SK-N-SH treated with all-trans-retinoic acid at 6 μM for 48 hours (cell line): ENCODE results near the gene JSRP1.

Experiments
- ATAC-seq: fragments of 200-7000 bp; cut with Tn5 transposase; 3 replicates; pipeline ENCODE4 v1.9.1; 2020; ENCODE audit warnings: mild to moderate bottlenecking, moderate library complexity
- ARNTL ChIP-seq: fragments of 450-650 bp; formaldehyde crosslinking; IDR thresholded peaks from 2 replicates; pipeline ENCODE4 v1.5.0; 2020; ENCODE audit warnings: low read depth, mild to moderate bottlenecking, moderate library complexity, borderline replicate concordance
- CREB5 ChIP-seq: fragments of 250-450 bp; sonication (Bioruptor Pico); IDR thresholded peaks from 2 replicates; pipeline ENCODE4 v1.5.1; 2020; ENCODE audit warnings: low read depth, mild to moderate bottlenecking, moderate library complexity
- CSDC2 ChIP-seq: fragments of 250-450 bp; sonication (Bioruptor Pico); IDR thresholded peaks from 2 replicates; pipeline ENCODE4 v1.5.0; 2020; ENCODE audit warnings: mild to moderate bottlenecking, moderate library complexity
- ISL1 ChIP-seq: fragments of 250-450 bp; sonication (Bioruptor Pico); IDR thresholded peaks from 2 replicates; pipeline ENCODE4 v2.1.2; 2022; ENCODE audit warnings: mild to moderate bottlenecking, moderate library complexity
- OSR1 ChIP-seq: fragments of 250-450 bp; sonication (Bioruptor Pico); IDR thresholded peaks from 2 replicates; pipeline ENCODE4 v1.8.0; 2022; ENCODE audit warnings: moderate library complexity, mild to moderate bottlenecking, inconsistent platforms
- POU6F1 ChIP-seq: fragments of 250-450 bp; sonication (Bioruptor Pico); IDR thresholded peaks from 2 replicates; pipeline ENCODE4 v1.8.0; 2021; ENCODE audit warnings: low read depth, mild to moderate bottlenecking, moderate library complexity, borderline replicate concordance
- RARB ChIP-seq: fragments of 250-450 bp; sonication (Bioruptor Pico); IDR thresholded peaks from 2 replicates; pipeline ENCODE4 v1.8.0; 2021; ENCODE audit warnings: mild to moderate bottlenecking, moderate library complexity
- SNAI2 ChIP-seq: fragments of 250-450 bp; sonication (Bioruptor Pico); IDR thresholded peaks from 2 replicates; pipeline ENCODE4 v1.5.0; 2020; ENCODE audit warnings: mild to moderate bottlenecking, moderate library complexity
- TCF4 ChIP-seq: fragments of 250-450 bp; sonication (Bioruptor Pico); IDR thresholded peaks from 2 replicates; pipeline ENCODE4 v1.8.0; 2021; ENCODE audit warnings: mild to moderate bottlenecking, moderate library complexity, borderline replicate concordance
- ZC3H10 ChIP-seq: fragments of 250-450 bp; sonication (Bioruptor Pico); IDR thresholded peaks from 2 replicates; pipeline ENCODE4 v1.5.1; 2021; ENCODE audit warnings: mild to moderate bottlenecking, moderate library complexity
- ZNF565 ChIP-seq: fragments of 450-650 bp; formaldehyde crosslinking; conservative IDR thresholded peaks from 2 replicates; pipeline ENCODE4 v1.5.0; 2020; ENCODE audit warnings: low read depth, mild to moderate bottlenecking, moderate library complexity
- ZNF70 ChIP-seq: fragments of 450-650 bp; formaldehyde crosslinking; IDR thresholded peaks from 2 replicates; pipeline ENCODE4 v1.5.0; 2020; ENCODE audit warnings: mild to moderate bottlenecking, moderate library complexity
- ZNF8 ChIP-seq: fragments of 450-650 bp; formaldehyde crosslinking; IDR thresholded peaks from 2 replicates; pipeline ENCODE4 v1.5.0; 2020; ENCODE audit warnings: mild to moderate bottlenecking, moderate library complexity
- TF ChIP-seq, protein P1 (sequence below): fragments of 250-450 bp; sonication (Bioruptor Pico); IDR thresholded peaks from 2 replicates; pipeline ENCODE4 v1.8.0; 2020; ENCODE audit warnings: mild to moderate bottlenecking, moderate library complexity, borderline replicate concordance

JSRP1 gene

DNA sequence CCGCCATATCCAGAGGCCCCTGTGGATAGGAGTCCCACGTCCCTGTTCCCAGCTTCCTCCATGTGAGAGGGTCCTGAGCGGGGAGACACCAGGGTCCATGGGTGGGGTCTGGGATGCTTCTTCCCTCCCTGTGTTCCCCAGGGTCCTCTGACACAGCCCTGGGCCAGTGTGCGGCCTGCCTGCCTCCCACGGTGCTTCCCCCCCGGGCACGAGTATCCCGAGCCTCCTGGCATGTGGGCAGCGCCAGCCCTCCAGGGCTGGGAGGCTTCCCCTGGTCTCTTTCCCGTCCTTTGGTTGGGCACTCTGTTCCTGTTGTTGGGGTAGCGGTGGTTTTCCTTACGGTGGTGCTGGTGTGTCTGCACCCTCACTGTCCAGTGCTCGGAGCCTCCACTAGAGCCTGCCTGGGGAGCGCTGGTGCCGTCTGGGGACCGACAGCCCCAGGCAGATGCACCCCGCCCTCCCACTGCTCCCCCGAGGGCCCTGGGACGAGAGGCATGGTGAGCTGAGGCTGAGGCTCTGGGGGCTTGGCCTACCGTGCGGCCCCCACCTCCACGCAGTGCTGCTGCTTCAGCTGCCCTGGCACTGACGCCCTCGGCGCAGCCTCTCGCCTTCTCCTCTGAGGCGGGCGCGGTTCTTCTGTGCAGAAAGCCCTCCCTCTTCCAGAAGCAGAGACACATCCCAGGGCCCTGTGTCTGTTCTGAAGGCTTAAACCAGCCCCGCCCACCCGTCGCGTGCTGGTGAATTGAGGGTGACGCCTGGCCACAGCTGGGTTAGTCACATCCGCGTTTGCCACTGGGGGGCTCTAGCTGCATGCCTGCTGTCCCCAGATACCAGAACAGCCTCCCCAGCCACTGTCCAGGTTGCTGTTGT, 48.0 kb downstream of the JSRP1 start:
- no peak for TF ChIP-seq POU6F1 (CRISPR knock-in tag)
- no peak for TF ChIP-seq ISL1 (CRISPR knock-in tag)
- TF ChIP-seq SNAI2: no peak
- TF ChIP-seq, all 23 proteins: peak for 0
- ATAC-seq: no peak

GRCh38 chr19:2207008-2207407, 49.2 kb downstream of the JSRP1 start:
- no peak for ATAC-seq
- no peak for TF ChIP-seq TCF4 (CRISPR knock-in tag)
- TF ChIP-seq CSDC2 (CRISPR knock-in tag): no peak
- no peak for TF ChIP-seq ZNF8
- TF ChIP-seq OSR1 (CRISPR knock-in tag): no peak
- TF ChIP-seq, protein P1, sequence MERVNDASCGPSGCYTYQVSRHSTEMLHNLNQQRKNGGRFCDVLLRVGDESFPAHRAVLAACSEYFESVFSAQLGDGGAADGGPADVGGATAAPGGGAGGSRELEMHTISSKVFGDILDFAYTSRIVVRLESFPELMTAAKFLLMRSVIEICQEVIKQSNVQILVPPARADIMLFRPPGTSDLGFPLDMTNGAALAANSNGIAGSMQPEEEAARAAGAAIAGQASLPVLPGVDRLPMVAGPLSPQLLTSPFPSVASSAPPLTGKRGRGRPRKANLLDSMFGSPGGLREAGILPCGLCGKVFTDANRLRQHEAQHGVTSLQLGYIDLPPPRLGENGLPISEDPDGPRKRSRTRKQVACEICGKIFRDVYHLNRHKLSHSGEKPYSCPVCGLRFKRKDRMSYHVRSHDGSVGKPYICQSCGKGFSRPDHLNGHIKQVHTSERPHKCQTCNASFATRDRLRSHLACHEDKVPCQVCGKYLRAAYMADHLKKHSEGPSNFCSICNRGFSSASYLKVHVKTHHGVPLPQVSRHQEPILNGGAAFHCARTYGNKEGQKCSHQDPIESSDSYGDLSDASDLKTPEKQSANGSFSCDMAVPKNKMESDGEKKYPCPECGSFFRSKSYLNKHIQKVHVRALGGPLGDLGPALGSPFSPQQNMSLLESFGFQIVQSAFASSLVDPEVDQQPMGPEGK (CRISPR knock-in tag): no peak
- TF ChIP-seq ZC3H10 (CRISPR knock-in tag): no peak
- TF ChIP-seq ZNF565 (CRISPR knock-in tag): no peak
- no peak for TF ChIP-seq RARB (CRISPR knock-in tag)
- no peak for TF ChIP-seq ISL1 (CRISPR knock-in tag)
- no peak for TF ChIP-seq ARNTL (CRISPR knock-in tag)

DNA sequence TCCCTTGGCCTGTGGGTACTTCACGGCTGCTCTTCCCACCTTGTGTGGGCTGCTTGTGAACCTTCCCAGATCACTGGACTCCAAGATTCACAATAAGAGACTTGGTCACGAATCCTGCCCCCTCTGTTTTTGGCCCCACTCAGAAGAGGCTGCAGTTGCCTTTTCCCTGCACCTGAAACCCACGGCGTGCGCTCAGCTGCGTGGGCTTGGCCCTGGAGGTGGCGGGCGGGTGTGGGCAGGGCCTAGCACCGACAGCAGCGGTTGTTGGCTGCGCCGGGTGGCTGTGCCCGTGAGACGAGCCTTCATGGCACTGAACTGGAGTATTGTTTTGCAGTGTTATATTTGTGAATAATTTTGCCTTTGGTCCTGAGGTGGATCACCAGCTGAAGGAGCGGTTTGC, 53.9 kb downstream of the JSRP1 start:
- TF ChIP-seq POU6F1 (CRISPR knock-in tag): no peak
- TF ChIP-seq ZNF565 (CRISPR knock-in tag): no peak
- TF ChIP-seq ZNF70 (CRISPR knock-in tag): no peak
- TF ChIP-seq CREB5 (CRISPR knock-in tag): no peak
- TF ChIP-seq, all 23 proteins: peak for 0
- no peak for ATAC-seq
